ENCODE results near the gene LCE6A.

- TF ChIP-seq POLR2A (IDR thresholded peaks at IDR 0.05) (no peak), CTCF (IDR thresholded peaks at IDR 0.05) (no peak)
Measured at GRCh38 chr1:152806576-152806975, 36.1 kb upstream of the LCE6A start, which contains the start of gene LCE1C.

Data from testis (tissue), 2 donors.